Head of caudate nucleus (tissue), 42 donors: ENCODE measurements around the gene SPRED2.
"Not testable (repeated sequence)": the region's sequence is repeated elsewhere in the genome, so short reads cannot be mapped to it uniquely, and the experiment has no call there.

Experiments used
- DNase-seq, 42 donors: peaks; one replicate each; pipeline versions ENCODE4 v3.0.0 to v3.0.0-alpha.2; 2020 to 2021; ENCODE audit warnings: mixed read lengths in 7 of 42
- intact Hi-C: fragments of 100-400 bp; cut with DNase I; formaldehyde crosslinking; loops from one replicate; pipeline ENCODE4 v1.15.0; 2022

The SPRED2 gene

GRCh38 chr2:65357095-65357958, 75.1 kb downstream of the SPRED2 start:
- intact Hi-C loops: no loop called here
- no peak for DNase-seq

- DNase-seq: no peak
- intact Hi-C loops: no loop called here
These were observed 77.1 kb downstream of the SPRED2 start for GRCh38 chr2:65355186-65355831.

- no peak for DNase-seq
- intact Hi-C loops: no loop called here
These were observed 77.6 kb downstream of the SPRED2 start for GRCh38 chr2:65354773-65355172.

- DNase-seq: no peak
- intact Hi-C loops: no loop called here
These were observed 78.5 kb downstream of the SPRED2 start for GRCh38 chr2:65353927-65354326.

GRCh38 chr2:65353046-65353445, 79.4 kb downstream of the SPRED2 start:
- intact Hi-C loops: no loop called here

GRCh38 chr2:65351948-65352595, 80.3 kb downstream of the SPRED2 start:
- DNase-seq: no peak
- intact Hi-C loops: no loop called here

More at GRCh38 chr2:65353046-65353445, 79.4 kb downstream of the SPRED2 start:
- DNase-seq: no peak

GRCh38 chr2:65351234-65351947, 81.0 kb downstream of the SPRED2 start:
- intact Hi-C loops: no loop called here
- peak in 1 of 42 donors; percentile 25 for DNase-seq

GRCh38 chr2:65350651-65351056, 81.7 kb downstream of the SPRED2 start:
- no peak for DNase-seq
- intact Hi-C loops: no loop called here

GRCh38 chr2:65349863-65350262, 82.5 kb downstream of the SPRED2 start:
- intact Hi-C loops: no loop called here
- DNase-seq: peak in 15 of 42 donors; percentile 10 to 76 (median 31)

- intact Hi-C loops: no loop called here
These were observed 84.5 kb downstream of the SPRED2 start for GRCh38 chr2:65347913-65348312.

GRCh38 chr2:65345631-65346030, 86.8 kb downstream of the SPRED2 start:
- DNase-seq: no peak
- intact Hi-C loops: no loop called here

More at GRCh38 chr2:65347913-65348312, 84.5 kb downstream of the SPRED2 start:
- no peak for DNase-seq

- intact Hi-C loops: no loop called here
- DNase-seq: no peak
These were observed 87.7 kb downstream of the SPRED2 start for GRCh38 chr2:65344689-65345088.

GRCh38 chr2:65344182-65344581, 88.2 kb downstream of the SPRED2 start:
- intact Hi-C loops: no loop called here
- no peak for DNase-seq

- no peak for DNase-seq
- intact Hi-C loops: no loop called here
These were observed 89.0 kb downstream of the SPRED2 start for GRCh38 chr2:65343386-65343785.

- intact Hi-C loops: no loop called here
- DNase-seq: no peak
These were observed 91.3 kb downstream of the SPRED2 start for GRCh38 chr2:65340898-65341681.

- intact Hi-C loops: no loop called here
- DNase-seq: no peak
These were observed 92.8 kb downstream of the SPRED2 start for GRCh38 chr2:65339648-65340047.

- DNase-seq, intact Hi-C loops: not testable (repeated sequence)
These were observed 93.4 kb downstream of the SPRED2 start for GRCh38 chr2:65338830-65339495.

- DNase-seq, intact Hi-C loops: not testable (repeated sequence)
These were observed 94.5 kb downstream of the SPRED2 start for GRCh38 chr2:65337915-65338314.
